GM12874 (cell line): ENCODE results near the gene CCDC187.

Source experiments
- CTCF ChIP-seq: IDR thresholded peaks from 2 replicates; pipeline ENCODE4 v1.5.1; 2011; ENCODE audit warnings: low read depth, mild to moderate bottlenecking, control low read depth, low read length, moderate library complexity; ENCODE audit not compliant: insufficient read depth

The CCDC187 gene

GRCh38 chr9:136260936-136261472 lies 42.9 kb downstream of the CCDC187 start:
- TF ChIP-seq CTCF: no peak

GRCh38 chr9:136260521-136260920 lies 43.4 kb downstream of the CCDC187 start:
- no peak for TF ChIP-seq CTCF

- TF ChIP-seq CTCF: no peak
Measured at GRCh38 chr9:136259836-136260235, 44.1 kb downstream of the CCDC187 start.

GRCh38 chr9:136259517-136259813 lies 44.4 kb downstream of the CCDC187 start:
- no peak for TF ChIP-seq CTCF

GRCh38 chr9:136258786-136259516 lies 44.9 kb downstream of the CCDC187 start:
- TF ChIP-seq CTCF: no peak

GRCh38 chr9:136258299-136258625 lies 45.6 kb downstream of the CCDC187 start:
- TF ChIP-seq CTCF: no peak

- TF ChIP-seq CTCF: no peak
Measured at GRCh38 chr9:136257381-136258298, 46.3 kb downstream of the CCDC187 start.
